GM21526 (cell line): ENCODE data around the gene CSH2.
"Not testable (repeated sequence)": the region's sequence is repeated elsewhere in the genome, so short reads cannot be mapped to it uniquely, and the experiment has no call there.

ENCODE experiments used
- ATAC-seq: cut with Tn5 transposase; IDR thresholded peaks from one replicate; pipeline ENCODE4 v1.9.1; 2021; ENCODE audit warnings: moderate library complexity; ENCODE audit not compliant: unreplicated experiment, low FRiP score

Gene CSH2

DNA sequence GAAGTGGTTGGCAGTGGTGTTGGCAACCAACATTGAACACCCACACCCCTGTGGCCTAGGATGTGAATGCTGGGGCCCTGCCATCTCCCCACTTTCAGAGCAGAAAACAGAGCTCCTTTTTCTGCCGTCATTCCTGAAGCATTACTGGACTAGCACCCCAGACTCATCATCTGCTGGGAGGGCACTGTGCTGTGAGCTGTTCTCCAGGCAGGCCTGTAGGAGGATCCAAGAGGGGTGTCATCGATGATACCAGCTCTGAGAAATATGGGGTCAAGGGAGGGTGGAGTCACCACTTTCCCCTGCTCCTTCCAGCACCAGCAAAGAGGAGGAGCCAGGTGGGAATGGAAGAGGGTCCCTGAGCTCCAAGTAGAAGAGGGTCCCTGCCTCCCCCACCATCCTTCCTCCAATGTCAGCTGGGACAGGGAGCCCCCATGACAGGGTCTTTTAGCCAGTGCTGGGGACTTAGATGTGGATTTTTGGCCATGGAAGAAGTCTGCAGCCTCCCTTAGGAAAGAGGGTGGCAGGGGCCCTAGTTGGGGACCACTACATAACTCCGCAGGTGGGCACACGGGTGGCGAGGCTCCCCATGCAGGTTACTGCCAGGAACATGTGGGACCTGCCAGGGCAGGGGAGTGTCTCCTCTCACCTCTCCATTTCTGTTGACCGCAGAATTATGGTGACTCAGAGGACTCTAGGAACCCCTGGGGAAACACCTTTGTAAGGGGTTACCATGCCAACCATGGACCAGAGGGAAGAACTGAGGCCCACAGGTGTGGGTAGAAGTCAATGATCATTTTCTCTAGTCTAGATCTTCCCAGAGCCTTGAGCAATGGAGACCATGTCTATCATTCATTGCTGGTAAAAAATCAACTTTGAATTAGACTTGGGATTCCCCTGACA lies 25.7 kb upstream of the CSH2 start:
- not testable (repeated sequence) for ATAC-seq

DNA sequence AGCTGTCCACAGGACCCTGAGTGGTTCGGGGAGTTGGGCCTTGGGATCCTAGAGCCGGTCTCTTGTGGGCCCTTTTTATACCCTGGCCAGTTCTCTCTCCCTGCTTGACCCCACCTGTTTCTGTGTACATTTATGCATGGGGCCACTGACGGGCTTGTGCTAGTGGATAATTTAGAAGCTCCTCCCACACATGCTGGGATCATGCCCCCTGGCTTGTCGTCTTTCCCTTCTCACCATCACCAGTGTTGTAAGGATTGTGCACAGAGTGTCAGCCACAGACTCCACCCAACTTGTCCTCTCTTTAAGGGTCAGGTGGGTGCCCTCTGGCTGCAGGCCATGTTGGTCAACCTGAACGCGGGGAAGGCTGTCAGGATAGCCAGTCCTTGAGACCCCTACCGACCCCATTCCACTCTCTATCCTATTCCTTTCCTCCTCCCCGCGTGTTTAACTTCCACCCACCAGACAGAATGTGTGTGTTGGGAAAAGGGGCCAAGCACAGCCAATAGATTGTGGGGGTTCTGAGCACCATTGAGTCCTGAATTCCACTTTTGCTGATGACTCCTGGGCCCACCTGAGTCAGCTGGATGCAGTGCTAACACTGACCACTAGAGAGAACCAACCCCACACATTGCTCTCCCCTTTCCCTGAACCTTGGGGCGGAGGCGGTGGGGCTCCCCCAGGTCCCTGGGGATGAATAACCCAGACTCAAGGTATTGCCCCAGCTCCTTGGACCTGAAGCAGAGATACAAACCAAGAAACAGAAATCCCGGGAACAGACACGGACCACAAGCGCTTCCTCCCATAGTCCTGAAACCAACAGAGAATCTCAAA lies 23.3 kb upstream of the CSH2 start, which contains the start of gene CSH1:
TSS of gene CSH1 (minus strand) at position 51 of the 831 bp plus-strand sequence. CDS start 63 bp downstream, outside the sequence.
- ATAC-seq: not testable (repeated sequence)

DNA sequence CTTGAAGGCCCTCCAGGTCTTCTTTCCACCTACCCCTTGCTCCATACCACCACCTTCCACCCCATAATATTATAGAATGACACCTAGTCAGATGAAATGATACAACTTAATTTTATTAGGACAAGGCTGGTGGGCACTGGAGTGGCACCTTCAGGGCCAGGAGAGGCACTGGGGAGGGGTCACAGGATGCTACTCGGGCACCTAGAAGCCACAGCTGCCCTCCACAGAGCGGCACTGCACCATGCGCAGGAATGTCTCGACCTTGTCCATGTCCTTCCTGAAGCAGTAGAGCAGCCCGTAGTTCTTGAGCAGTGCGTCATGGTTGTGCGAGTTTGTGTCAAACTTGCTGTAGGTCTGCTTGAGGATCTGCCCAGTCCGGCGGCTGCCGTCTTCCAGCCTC lies 21.3 kb upstream of the CSH2 start:
- not testable (repeated sequence) for ATAC-seq

GRCh38 chr17:63894021-63894420 lies 20.5 kb upstream of the CSH2 start:
- not testable (repeated sequence) for ATAC-seq

DNA sequence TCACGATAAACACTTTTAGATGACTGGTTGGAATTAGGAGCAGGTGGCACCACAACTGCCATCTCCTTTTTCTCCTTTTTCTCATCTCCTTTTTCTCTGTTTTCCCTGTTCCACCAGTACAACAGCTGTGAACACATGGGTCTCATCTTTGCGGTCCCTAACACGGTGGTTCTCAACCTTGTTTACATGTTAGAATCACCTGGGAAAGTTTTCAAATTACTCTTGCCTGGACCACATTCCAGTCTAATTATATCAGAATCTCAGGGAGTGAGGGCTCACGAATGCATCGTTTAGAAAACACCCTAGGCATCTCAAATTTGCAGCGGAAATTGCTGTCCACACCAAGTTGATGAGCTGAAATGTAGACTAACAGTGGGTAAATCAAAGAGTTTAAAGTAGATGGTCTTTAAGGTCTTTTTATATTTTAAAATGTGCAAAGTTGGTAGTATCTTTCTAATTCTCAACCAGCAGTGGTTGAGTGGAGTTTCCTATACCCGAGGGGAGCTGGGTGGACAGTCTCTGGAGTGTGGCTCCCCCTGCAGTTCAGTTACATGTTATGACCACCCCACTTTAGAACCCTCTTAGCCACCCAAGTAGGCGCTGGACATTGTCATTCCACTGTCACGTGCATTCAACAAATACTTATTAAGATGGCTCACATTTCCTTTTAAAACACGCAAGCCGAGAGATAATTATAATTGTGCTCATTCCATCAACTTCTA lies 19.0 kb upstream of the CSH2 start:
- not testable (repeated sequence) for ATAC-seq

- not testable (repeated sequence) for ATAC-seq
Observed at GRCh38 chr17:63889026-63889848, 15.8 kb upstream of the CSH2 start.

GRCh38 chr17:63885119-63885518 lies 11.6 kb upstream of the CSH2 start:
- not testable (repeated sequence) for ATAC-seq

DNA sequence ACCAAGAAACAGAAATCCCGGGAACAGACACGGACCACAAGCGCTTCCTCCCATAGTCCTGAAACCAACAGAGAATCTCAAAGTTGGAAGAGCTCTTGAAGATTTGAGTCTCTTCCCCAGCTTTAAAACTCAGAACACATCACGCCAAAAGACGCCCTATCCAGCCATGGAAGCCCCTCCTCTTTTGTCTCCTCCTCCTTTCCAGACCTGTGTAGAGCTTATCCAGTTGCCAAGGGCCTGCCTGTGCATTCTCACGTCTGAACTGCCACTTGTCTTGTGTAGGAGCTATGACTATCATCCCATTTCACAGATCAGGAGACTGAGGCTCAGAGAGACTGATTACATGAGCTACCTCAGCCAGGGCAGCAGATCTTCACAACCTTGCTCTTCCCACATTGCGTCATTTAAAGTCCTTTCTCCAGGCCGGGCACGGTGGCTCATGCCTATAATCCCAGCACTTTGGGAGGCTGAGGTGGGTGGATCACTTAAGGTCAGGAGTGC lies 9.2 kb upstream of the CSH2 start:
- not testable (repeated sequence) for ATAC-seq

- ATAC-seq: no peak
Observed at GRCh38 chr17:63881935-63882601, 8.6 kb upstream of the CSH2 start, which contains the start of gene GH2. Gene GH2, minus strand, starts transcription at chr17:63881944. Its CDS starts 143 bp downstream, at chr17:63881801.

GRCh38 chr17:63881337-63881736 lies 7.9 kb upstream of the CSH2 start:
- not testable (repeated sequence) for ATAC-seq

DNA sequence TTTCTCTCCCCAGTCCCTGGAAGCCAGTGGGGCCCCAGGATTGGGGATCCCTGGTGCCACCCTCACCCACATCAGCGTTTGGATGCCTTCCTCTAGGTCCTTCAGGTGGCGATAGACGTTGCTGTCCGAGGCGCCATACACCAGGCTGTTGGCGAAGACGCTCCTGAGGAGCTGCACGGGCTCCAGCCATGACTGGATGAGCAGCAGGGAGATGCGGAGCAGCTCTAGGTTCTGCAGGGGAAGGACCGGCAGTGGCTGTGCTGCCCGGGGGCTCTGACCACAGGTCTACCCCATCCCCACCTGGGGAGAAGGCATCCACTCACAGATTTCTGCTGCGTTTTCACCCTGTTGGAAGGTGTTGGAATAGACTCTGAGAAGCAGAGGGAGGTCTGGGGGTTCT lies 7.2 kb upstream of the CSH2 start:
- ATAC-seq: no peak

DNA sequence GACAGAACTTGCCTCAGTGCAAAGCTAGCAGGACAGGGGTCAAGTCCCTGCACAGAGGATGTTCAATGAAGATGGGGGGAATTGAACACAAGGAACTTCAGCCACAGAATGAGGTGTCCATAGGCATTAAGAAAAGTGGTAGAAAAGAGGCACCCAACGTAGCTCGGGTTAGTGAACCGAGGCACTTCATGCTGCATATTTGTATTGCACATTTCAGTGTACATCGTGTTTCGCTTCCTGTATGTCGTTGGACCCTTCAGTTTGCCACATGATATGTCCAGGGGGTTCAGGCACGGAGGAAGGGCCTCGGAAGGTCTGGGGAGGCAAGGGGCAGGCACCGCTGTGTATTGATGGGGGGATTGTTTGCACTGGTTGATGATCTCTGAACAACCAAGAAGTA lies 4.9 kb upstream of the CSH2 start:
- ATAC-seq: not testable (repeated sequence)

GRCh38 chr17:63874693-63875092 lies 1.2 kb upstream of the CSH2 start:
- ATAC-seq: not testable (repeated sequence)

DNA sequence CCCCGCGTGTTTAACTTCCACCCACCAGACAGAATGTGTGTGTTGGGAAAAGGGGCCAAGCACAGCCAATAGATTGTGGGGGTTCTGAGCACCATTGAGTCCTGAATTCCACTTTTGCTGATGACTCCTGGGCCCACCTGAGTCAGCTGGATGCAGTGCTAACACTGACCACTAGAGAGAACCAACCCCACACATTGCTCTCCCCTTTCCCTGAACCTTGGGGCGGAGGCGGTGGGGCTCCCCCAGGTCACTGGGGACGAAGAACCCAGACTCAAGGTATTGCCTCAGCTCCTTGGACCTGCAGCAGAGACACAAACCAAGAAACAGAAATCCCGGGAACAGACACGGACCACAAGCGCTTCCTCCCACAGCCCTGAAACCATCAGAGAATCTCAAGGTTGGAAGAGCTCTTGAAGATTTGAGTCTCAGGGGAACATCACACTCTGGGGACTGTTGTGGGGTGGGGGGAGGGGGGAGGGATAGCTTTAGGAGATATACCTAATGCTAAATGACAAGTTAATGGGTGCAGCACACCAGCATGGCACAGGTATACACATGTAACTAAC lies 667 bp upstream of the CSH2 start:
- ATAC-seq: not testable (repeated sequence)

GRCh38 chr17:63871646-63872365 lies 1.7 kb downstream of the CSH2 start:
- not testable (repeated sequence) for ATAC-seq

GRCh38 chr17:63870292-63870665 lies 3.2 kb downstream of the CSH2 start:
- not testable (repeated sequence) for ATAC-seq

DNA sequence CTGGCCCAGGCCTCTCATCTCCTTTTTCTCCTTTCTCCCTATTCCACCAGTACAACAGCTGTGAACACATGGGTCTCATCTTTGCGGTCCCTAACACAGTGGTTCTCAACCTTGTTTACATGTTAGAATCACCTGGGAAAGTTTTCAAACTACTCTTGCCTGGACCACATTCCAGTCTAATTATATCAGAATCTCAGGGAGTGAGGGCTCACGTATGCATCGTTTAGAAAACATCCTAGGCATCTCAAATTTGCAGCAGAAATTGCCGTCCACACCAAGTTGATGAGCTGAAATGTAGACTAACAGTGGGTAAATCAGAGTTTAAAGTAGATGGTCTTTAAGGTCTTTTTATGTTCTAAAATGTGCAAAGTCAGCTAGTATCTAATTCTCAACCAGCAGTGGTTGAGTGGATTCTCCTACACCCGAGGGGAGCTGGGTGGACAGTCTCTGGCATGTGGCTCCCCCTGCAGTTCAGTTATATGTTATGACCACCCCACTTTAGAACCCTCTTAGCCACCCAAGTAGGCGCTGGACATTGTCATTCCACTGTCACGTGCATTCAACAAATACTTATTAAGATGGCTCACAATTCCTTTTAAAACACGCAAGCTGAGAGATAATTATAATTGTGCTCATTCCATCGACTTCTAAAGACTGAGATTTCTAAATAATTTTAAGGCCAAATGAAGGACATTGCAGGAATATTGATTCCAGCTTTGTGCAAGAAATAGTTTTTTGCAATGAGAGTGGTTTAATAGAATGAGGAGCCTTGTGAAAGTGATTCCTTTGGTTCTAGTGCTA lies 3.8 kb downstream of the CSH2 start:
- not testable (repeated sequence) for ATAC-seq
